NCI-H1105 (cell line): ENCODE results near the gene TTBK2.
"Not testable (repeated sequence)": the region's sequence is repeated elsewhere in the genome, so short reads cannot be mapped to it uniquely, and the experiment has no call there.

Experiments
- DNase-seq: peaks from one replicate; lab custom pipeline; 2025; lab: John Stamatoyannopoulos, UW

TTBK2 gene

DNA sequence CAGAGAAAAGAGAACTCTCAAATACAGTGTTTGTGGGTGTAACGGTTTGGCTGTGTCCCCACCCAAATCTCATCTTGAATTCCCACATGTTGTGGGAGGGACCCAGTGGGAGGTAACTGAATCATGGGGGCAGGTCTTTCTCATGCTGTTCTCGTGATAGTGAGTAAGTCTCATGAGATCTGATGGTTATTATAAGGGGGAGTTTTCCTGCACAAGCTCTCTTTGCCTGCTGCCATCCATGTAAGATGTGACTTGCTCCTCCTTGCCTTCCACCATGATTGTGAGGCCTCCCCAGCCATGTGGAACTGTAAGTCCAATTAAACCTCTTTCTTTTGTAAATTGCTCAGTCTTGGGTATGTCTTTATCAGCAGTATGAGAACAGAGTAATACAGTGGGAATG is 158.8 kb downstream of the TTBK2 start:
- DNase-seq = not testable (repeated sequence)

GRCh38 chr15:42760759-42761158 is 159.8 kb downstream of the TTBK2 start:
- DNase-seq = no peak

DNA sequence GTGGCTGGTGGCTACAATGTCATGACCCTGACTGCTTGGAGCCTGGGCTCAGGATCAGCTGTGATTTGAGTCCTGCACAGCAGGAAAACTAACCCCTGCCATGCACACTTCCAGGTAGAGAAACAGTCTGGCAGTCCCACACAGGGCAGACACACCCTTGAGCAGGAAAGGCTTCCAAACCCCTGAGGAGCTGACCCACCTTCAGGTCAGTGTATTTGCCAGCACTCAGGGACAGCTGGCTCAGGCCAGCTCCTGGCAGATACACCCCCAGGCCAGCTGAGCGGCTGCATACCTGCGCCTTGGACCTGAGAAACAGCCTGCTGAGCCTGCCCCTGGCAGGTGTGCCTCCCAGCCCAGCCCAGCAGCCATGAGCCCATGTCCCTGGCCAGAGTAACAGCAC is 161.5 kb downstream of the TTBK2 start:
- DNase-seq = no peak

GRCh38 chr15:42750306-42750705 is 170.3 kb downstream of the TTBK2 start:
- DNase-seq = no peak

GRCh38 chr15:42749266-42749665 is 171.3 kb downstream of the TTBK2 start:
- DNase-seq = no peak

DNA sequence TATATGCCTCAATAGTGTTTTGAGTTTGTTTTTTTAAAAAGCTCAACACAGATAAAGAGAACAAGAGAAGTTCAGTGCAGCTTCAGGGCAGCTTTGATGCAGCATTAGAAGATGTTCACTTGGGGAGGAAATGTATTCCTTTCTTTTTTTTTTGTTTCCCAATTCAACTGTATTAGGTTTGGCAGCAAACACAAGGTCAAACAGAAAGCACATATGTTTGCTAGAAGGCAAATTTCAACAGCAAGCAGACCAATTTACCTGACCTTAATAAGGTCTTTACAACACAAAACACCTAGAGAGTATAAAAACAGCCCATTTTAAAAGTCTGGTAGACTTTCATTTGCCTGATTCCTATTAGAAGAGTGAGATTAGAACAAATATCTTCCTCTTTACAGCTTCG is 176.4 kb downstream of the TTBK2 start:
- no peak for DNase-seq

DNA sequence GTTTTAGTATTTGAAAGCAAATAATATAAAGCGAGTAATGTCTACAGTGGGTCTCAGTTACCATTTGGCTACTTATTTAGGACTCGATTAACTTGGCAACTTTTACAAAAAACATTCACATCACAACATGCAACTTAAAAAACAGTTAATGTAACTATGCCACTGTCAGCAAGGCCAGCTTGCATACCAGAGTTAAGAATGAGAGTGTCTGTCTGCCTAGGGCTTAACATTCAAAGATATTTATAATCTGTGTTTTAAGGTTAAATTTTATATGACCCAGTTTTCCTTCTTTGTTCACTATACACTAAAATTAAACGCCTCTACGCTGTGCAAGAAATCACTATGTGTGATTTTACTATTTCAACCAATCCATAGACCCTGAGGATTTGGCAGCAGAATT is 178.4 kb downstream of the TTBK2 start:
- DNase-seq = no peak

DNA sequence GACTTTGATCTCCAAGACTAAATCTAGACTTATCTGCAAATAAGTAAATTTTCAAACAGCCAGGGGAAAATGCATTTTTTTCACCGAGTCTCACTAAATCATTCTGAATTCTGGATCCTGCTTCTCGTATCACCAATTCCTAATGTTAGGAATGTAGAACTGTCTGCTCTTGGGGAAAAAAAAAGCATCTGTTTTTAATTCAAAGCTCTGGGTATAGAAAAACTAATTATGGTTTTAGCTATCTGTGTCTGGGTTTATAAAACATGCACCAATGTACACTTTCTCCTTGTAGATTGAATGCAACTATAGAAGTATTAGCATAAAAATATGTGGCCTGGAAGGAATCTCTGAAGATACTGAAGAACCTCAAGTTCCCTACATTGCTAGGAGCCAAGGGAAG is 178.9 kb downstream of the TTBK2 start:
- DNase-seq = no peak

DNA sequence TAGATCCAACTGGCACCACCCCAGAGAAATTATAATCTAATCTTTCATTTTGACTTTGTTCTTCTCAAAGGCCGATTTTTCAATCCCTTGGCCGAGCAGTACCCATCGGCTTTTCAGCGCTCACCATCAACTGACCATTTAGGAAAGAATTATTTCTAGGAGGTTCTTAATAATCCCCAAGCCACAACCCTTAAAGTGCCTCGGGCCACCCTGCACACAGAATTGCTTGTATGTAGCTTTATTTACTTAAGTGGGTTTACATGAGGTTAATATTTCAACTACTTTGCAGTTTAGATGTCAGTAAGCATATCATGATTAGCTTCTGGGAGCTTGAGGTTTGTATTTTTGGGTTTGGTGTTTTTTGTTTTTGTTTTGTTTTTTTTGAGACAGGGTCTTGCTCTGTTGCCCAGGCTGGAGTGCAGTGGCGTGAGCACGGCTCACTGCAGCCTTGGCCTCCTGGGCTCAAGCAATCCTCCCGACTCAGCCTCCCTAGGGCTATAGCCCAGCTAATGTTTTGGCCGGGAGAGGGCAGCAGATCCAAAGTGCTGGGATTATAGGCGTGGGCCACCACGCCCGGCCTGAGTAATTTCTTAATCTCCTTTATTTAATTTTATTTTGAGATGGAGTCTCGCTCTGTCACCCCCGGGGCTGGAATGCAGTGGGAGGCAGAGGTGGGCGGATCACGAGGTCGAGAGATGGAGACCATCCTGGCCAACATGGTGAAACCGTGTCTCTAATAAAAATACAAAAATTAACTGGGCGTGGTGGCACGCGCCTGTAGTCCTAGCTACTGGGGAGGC is 182.8 kb downstream of the TTBK2 start:
- no peak for DNase-seq

DNA sequence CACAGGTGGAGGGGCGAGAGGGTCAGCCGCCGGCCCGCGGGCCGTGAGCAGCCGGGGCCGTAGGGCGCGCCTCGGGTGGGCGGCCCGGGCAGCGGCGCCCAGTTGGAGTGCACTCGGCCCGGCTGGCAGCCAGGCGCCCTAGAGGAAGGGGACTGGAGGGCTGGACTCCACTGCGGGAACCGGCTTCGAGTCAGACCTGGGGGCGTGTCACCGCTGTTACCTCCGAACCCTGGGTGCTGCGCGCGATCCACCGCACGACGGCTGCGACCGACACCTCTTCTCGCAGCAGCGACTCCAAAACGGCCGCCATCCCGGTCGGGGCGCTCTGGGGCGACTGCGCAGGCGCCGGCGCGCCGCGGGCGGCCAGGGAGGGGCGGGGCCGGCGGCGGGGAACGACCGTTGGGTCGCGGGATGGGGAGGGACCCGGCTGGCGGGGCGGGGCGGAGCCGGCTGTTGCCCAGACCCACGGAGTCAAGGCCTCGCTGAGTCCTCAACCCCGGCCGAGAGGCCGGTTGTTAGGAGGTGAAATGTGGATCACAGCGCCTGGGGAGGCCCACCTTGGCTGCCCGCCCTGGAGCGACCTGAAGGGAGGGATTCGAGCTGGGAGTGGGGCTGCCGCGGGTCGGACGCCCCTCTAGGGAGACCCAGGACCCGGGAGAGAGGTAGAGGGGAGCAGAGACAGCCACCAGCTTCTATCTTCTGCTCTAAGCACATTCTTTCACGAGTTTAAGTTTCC is 183.6 kb downstream of the TTBK2 start, which contains the start of gene CDAN1:
TSS of gene CDAN1 (minus strand) at position 336 of the 736 bp plus-strand sequence. CDS start at position 310, 26 bp downstream.
- peak; percentile 75 for DNase-seq

GRCh38 chr15:42736178-42736792 is 184.3 kb downstream of the TTBK2 start:
- DNase-seq = no peak

- DNase-seq = no peak
Observed at GRCh38 chr15:42735382-42736165, 185.0 kb downstream of the TTBK2 start.

DNA sequence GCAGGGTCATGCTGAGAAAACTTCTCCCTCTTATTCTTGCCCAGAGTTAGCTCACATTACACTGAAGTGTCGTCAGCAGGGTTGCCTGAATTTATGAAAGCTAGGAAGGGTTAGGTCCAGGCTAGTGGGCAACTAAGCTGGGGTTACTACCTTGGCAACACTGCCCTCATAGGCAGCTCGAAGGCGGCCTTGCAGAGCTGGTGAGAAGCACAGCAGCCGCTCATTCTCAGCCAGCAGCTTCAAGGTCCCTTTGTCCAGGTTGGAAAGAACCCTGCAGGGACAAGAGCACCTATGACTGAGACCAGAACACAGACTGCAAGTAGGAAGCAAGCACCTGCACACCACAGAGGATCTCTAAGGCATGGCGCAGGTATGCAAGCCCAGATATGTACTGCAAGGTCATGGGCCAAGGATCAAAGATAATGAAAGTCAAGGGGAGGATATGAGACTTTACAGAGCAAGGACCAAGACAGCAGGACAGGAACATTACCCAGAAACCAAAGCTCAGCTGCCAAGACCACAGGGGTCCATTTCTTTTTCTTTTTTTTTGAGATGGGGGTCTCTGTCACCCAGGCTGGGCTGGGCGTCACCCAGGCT is 186.4 kb downstream of the TTBK2 start:
- no peak for DNase-seq

- no peak for DNase-seq
Observed at GRCh38 chr15:42733027-42733426, 187.6 kb downstream of the TTBK2 start.

GRCh38 chr15:42732095-42732827 is 188.3 kb downstream of the TTBK2 start:
- DNase-seq = no peak

DNA sequence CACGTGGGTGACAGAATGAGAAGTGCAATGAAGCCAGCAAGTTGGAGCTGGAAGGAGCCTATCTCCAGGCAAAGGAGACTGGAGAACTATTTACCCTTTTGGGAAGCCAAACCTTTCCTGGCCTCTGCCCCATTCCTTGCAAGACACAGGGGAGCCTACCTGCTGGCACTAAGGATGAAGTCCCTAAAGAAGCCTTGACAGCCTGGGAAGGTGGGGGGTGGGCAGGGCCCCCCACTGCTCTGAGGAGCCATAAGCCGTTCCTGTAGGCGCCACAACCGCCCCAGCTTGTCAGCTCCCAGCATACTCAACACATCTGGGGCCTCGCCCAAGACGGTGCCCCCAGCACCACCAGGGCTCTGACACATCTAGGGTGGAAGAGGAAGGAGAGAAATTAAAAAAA is 189.1 kb downstream of the TTBK2 start:
- DNase-seq = no peak

- no peak for DNase-seq
Observed at GRCh38 chr15:42730536-42730935, 190.0 kb downstream of the TTBK2 start.

GRCh38 chr15:42730135-42730534 is 190.4 kb downstream of the TTBK2 start:
- DNase-seq = no peak

GRCh38 chr15:42729409-42729808 is 191.2 kb downstream of the TTBK2 start:
- DNase-seq = no peak

DNA sequence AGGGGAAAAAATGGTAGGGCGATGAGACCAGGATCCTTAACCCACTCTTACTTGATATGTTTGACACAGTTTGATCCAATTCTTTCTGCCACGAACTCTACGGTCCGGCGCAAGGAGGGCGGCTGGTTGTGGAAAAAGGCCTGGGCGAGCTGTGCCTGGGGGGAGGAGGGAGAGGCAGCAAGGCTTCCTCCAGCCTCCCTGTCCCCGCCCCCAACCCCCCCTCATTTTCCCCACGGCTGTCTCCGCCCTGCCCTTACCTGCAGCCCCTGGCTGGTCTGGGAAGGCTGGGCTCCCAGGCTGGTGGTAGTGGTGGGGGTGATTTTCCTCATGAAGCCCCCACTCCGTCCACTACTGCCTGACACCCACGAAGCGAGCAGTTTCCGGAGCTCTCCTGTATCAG is 191.6 kb downstream of the TTBK2 start:
- no peak for DNase-seq

DNA sequence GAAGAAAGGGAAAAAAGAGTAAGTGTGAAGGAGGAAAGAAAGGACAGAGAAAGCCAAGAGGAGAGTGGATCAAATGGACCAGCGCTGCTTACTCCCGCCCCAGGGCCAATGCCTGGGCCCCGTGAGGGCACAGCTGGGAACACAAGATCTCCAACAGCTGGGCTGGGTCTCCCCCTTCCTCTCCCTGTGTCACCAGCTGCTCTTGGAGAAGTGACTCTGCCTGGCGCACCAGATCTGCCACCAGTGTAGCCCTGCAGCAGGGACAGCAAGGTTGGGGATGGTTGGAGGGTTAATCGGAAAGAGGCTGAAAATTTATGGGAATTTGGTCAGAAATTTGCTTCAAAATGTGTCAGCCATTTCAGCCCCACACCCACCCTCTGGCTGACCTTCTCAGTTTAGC is 192.0 kb downstream of the TTBK2 start:
- DNase-seq = no peak
